GM18498 (cell line): ENCODE results near the gene FBXO48.
"Not testable (repeated sequence)": the region's sequence is repeated elsewhere in the genome, so short reads cannot be mapped to it uniquely, and the experiment has no call there.

Source experiments
- ATAC-seq: cut with Tn5 transposase; IDR thresholded peaks from one replicate; pipeline ENCODE4 v1.9.1; 2021; ENCODE audit warnings: mild to moderate bottlenecking, moderate library complexity; ENCODE audit not compliant: unreplicated experiment

The FBXO48 gene, protein sequence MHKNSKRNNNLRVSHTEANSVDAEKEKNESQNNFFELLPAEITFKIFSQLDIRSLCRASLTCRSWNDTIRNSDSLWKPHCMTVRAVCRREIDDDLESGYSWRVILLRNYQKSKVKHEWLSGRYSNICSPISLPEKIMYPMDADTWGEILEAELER

DNA sequence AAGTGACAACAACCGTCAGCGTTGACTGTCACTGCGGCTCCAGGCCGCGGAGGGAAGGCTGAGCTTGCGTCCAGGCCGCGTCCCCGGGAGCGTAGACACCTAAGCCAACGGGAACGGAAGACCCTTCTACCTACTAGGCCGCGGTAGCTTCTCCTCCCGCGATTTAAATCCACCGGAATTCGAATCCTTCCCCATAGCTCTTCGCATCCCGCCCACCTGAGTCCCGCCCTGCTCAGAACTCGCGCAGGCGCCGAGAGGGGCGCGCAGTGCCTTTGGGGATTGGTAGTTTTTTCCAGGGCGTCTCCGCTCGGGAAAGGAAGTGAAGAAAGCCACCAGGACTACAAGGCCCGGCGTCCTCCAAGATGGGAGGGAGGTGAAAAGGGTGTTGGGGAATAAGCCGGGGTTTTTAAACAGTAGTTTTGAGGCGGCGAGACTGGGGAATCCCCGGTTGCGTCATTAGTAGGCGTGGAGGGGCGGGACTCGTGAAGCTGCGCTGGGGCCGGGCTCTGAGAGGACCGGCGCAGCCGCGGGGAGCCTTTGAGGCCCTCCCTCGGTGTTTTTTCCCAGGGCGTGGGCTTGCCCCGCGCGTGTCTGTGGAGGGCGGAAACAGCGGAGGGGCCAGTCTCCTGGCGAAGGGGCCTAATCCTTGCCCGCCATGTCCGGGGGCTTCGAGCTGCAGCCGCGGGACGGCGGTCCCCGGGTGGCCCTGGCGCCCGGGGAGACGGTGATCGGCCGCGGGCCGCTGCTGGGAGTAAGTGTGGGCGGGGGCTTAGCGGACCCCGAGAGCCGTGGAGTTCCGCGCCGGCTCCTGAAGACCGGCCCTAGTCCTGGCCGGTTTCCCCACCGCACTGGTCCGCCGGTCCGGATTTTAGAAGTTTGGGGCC is at the start of gene FBXO48, which contains the start of gene APLF:
TSS of gene FBXO48 (minus strand) at position 218 of the 884 bp plus-strand sequence. CDS start 2,149 bp downstream, outside the sequence.
TSS of gene APLF (plus strand) at position 509 of the 884 bp plus-strand sequence. CDS start at position 656, 147 bp downstream.
- ATAC-seq, result peak; percentile 92

DNA sequence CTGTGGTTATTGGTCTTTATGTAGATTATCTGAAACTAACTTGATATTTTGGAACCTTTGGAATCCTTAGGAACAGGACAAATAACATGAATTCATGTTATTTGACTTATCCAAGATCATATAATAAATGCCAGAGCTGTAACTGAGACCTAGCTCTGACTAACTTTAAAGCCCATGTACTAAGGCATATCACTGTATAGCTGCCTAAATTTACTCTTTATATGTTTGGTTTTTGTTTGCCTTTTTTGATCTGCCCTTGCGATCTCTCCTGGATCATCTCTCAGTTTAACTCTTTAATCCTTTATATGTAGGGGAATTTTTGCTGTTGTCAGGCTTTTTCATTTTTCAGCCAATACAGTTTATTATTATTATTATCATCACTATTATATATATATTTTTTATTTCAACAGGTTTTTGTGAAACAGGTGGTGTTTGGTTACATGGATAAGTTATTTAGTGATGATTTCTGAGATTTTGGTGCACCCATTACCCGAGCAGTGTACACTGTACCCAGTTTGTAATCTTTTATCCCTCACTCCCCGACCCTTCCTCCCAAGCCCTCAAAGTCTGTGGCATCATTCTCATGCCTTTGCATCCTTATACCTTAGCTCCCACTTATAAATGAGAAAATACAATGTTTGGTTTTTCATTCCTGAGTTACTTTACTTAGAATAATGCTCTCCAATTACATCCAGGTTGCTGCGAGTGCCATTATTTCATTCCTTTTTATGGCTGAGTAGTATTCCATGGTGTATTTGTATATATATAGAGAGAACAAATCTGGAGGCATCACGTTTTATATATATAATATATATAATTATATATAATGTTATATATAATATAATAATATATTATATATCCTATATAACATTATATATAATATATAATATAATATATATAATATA is 49.2 kb upstream of the FBXO48 start:
- no peak for ATAC-seq

GRCh38 chr2:68514316-68514929 is 47.3 kb upstream of the FBXO48 start:
- no peak for ATAC-seq

- no peak for ATAC-seq
Measured at GRCh38 chr2:68512966-68513365, 45.9 kb upstream of the FBXO48 start.

GRCh38 chr2:68512326-68512725 is 45.2 kb upstream of the FBXO48 start:
- no peak for ATAC-seq

- no peak for ATAC-seq
Measured at GRCh38 chr2:68506170-68506569, 39.1 kb upstream of the FBXO48 start.

DNA sequence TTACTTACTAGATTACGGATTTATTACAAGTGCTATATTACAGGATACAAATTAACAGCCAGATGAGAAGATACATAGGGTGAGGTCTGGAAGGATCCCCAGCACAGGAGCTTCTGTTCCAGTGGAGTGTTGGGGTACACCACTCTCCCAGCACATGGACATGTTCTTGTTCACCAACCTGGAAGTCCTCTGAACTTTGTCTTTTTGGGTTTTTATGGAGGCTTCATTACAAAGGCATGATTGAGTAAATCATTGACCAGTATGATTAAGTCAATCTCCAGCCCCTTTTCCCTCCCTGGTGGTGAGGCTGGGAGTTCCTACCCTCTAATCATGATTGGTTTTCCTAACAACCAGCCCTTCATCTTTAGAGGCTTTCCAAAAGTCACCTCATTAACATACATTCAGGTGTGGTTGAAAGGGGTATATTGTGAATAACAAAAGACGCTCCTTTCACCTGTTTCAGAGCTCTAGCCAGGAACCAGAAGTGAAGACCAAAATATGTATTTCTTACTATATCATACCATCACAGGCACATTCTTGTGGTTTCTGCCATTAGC is 38.6 kb upstream of the FBXO48 start:
- no peak for ATAC-seq

GRCh38 chr2:68501768-68502167 is 34.7 kb upstream of the FBXO48 start:
- no peak for ATAC-seq

DNA sequence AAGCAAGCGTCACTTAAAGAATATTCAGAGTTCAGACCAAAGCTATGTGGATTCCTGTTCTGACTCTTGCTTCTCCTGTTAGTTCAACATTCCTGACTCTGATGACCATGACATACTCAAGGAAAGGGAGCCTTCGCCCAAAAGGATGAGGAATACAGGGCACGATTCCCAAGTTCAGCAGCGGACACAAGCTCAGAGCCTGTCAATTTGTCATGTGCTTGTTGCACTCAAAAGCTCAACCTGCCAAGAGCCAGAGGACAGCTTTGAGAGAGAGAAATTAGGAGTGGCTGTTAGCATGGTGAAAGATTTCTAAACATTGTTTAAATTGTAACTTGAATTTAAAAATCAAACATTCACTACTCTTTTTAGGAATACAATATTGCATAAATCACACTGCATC is 33.6 kb upstream of the FBXO48 start:
- ATAC-seq, result no peak

DNA sequence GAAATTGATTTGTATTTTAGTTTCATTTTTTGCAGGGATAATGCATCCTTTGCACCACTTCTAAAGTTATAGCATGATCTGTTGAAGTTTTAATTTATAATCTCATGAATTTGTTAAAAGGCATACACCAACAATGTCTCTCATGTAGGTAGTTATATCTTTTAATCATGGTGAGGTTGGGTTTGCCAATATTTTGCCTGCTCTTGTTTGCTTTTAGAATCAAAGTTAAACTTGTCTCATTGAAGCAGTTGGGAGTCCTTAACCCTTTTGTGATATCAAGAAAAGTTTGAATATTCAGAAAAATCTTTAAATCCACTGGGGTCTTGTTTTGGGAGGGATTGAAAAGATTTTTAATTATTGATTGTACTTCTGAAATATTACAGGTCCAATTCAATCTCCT is 32.0 kb upstream of the FBXO48 start:
- no peak for ATAC-seq

DNA sequence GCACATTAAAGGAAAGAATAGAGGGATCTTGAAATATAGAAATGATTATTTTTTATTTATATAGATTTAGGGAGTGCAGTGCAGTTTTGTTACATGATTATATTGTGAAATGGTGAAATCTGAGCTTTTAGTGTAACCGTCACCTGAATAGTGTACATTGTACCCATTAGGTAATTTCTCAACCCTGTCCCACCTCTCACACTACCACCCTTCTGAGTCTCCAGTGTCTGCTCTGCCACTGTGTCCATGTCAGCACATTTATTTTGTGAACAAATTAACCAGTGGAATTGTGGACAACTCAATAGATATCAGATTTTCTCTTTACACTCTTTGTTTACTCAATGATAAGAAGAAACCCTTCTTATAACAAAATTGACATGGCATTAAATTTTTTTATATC is 24.5 kb upstream of the FBXO48 start:
- ATAC-seq, result no peak

GRCh38 chr2:68489282-68489681 is 22.2 kb upstream of the FBXO48 start:
- no peak for ATAC-seq

DNA sequence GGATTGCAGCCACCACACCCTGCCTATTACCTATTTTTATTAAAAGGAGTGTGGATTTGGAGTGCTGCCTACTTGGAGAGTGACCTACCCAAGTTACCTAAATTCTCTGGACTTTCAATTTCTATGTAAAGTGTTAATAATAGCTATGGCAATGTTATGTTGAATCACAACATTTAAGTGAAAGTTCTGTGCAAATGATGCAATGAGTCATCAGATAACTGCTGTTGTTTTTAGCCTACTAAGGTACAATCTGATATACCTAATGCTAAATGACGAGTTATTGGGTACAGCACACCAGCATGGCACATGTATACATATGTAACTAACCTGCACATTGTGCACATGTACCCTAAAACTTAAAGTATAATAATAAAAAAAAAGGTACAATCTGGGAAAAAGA is 21.5 kb upstream of the FBXO48 start:
- ATAC-seq, result not testable (repeated sequence)

GRCh38 chr2:68487773-68488355 is 20.8 kb upstream of the FBXO48 start:
- ATAC-seq, result no peak

DNA sequence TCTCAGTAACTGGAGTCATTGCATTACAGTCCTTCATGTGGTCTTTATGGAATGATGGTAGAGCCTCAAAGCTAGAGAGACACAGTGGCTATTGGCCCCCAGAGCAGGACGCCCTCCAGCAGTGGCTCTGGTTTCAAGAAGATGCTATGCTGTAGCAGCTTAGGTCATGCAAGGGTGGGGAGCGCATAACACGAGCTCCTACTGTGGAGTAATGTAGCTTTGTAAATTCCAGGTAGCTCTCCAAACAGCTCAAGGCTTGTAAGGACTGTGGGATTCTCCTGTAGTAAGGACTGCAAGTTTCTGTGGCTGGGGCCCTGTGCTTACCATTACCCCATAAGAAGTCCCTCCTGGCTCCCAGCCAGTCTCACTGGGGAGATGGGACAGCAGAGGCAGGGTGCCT is 15.9 kb upstream of the FBXO48 start:
- ATAC-seq, result no peak

GRCh38 chr2:68482296-68482820 is 15.3 kb upstream of the FBXO48 start:
- no peak for ATAC-seq

DNA sequence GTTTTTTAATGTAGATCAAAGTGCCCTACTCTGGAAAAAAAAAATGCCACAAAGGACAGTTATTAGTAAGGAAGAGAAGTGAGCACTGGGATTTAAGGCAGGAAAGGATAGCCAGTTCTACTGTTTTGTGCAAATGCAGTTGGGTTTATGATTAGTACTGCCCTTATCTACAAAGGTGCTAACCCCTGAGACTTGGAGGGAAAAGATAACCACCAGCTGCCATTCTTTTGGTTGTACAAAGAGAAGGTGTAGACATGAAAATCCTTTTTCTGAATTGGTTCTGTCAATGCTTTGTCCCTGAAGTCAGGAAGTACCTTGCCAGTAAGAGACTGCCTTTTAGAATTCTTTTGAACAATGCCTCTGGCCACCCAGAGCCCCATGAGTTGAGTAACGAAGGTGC is 11.6 kb upstream of the FBXO48 start:
- ATAC-seq, result no peak

DNA sequence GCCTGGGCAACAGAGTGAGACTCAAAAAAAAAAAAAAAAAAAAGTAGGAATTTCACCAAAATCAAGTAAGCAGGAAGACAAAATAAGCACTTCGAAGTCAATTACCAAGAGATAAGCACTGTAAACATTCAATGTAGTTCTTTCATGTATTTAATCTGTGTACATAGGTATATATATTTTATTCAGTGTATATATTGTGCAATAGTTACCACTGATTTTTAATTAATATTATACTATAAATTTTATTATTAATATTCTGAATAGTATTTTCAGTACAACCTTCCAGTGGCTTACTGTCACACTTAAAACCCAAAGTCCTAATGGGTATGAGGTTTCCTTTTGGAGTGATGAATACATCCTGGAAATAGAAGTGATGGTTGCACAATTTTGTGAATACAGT is 9.4 kb upstream of the FBXO48 start:
- no peak for ATAC-seq

GRCh38 chr2:68475576-68475975 is 8.5 kb upstream of the FBXO48 start:
- no peak for ATAC-seq

- ATAC-seq, result no peak
Measured at GRCh38 chr2:68475110-68475509, 8.0 kb upstream of the FBXO48 start.
